ENCODE results near the gene OPN5. TPM values are rescaled to one million over a fixed set of nuclear protein-coding genes. Genes with fewer than 3 reads are reported as not detected.

Gene OPN5
- total RNA-seq, 1 experiment from 2014 or later = not detected

GRCh38 chr6:47769982-47770381, 11.8 kb upstream of the OPN5 start:
- Histone ChIP-seq H3K27me3 (ENCODE audit: insufficient read depth, low read depth) (no peaks in the 10 kb centered on the region), H3F3A (ENCODE audit: insufficient read depth, low read depth) (no peaks in the 10 kb centered on the region), H4K20me1 (ENCODE audit: insufficient read depth) (no peaks in the 10 kb centered on the region), H3K9me2 (ENCODE audit: insufficient read depth) (0 out of 2 replicates have a peak, but pooled peaks cover 6% of the 10 kb centered on the region), H3K36me3 (ENCODE audit: low read depth) (no peaks in the 10 kb centered on the region), H3K4me1 (replicated peaks; ENCODE audit: insufficient read depth) (no peaks in the 10 kb centered on the region), H3K9me3 (ENCODE audit: insufficient read depth, low read depth) (no peaks in the 10 kb centered on the region; the same call in 1 of the 2 replicates), H3K4me3 (no peak overlapping the region), H3K27ac (no peak overlapping the region), H3K4me2 (no peak overlapping the region), H2AFZ (no peak overlapping the region), H3K79me2 (ENCODE audit: low read depth) (no peaks in the 10 kb centered on the region)
- no peak for DNase-seq
- CTCF ChIA-PET = no interaction called here
- intact Hi-C loops (cut with micrococcal nuclease; ENCODE audit: unreplicated experiment) = no loop called here
- no TSS peak for BruUV-seq (replicated peaks)
- POLR2A ChIA-PET (ENCODE audit: unreplicated experiment) = no interaction called here
- no peak for TF ChIP-seq EZH2 (IDR thresholded peaks at IDR 0.05; ENCODE audit: low read depth)
- TF ChIP-seq CTCF (conservative IDR thresholded peaks at IDR 0.05) = no peak

- intact Hi-C loops (cut with micrococcal nuclease; ENCODE audit: unreplicated experiment) = no loop called here
Measured at GRCh38 chr6:47772359-47772758, 9.5 kb upstream of the OPN5 start.

GRCh38 chr6:47773005-47773404, 8.8 kb upstream of the OPN5 start:
- TF ChIP-seq CTCF (conservative IDR thresholded peaks at IDR 0.05) = no peak
- TF ChIP-seq EZH2 (IDR thresholded peaks at IDR 0.05; ENCODE audit: low read depth) = no peak
- Histone ChIP-seq H3K9me3 (ENCODE audit: insufficient read depth, low read depth) (no peaks in the 10 kb centered on the region), H4K20me1 (ENCODE audit: insufficient read depth) (no peaks in the 10 kb centered on the region), H3K4me3 (no peak overlapping the region), H3K9me2 (ENCODE audit: insufficient read depth) (0 out of 2 replicates have a peak, but pooled peaks cover 6% of the 10 kb centered on the region), H2AFZ (no peak overlapping the region), H3K4me1 (replicated peaks; ENCODE audit: insufficient read depth) (no peaks in the 10 kb centered on the region), H3K27ac (no peak overlapping the region), H3F3A (ENCODE audit: insufficient read depth, low read depth) (no peaks in the 10 kb centered on the region), H3K4me2 (no peak overlapping the region), H3K27me3 (ENCODE audit: insufficient read depth, low read depth) (no peaks in the 10 kb centered on the region), H3K79me2 (ENCODE audit: low read depth) (no peaks in the 10 kb centered on the region), H3K36me3 (ENCODE audit: low read depth) (no peaks in the 10 kb centered on the region)
- BruUV-seq (replicated peaks) = no TSS peak
- ChIA-PET CTCF (no interaction called here), POLR2A (ENCODE audit: unreplicated experiment) (no interaction called here)
- intact Hi-C loops (cut with micrococcal nuclease; ENCODE audit: unreplicated experiment) = no loop called here
- no peak for DNase-seq

More at GRCh38 chr6:47772359-47772758, 9.5 kb upstream of the OPN5 start:
- BruUV-seq (replicated peaks) = no TSS peak
- no peak overlapping the region for H2AFZ ChIP-seq
- H3K4me2 ChIP-seq = no peak overlapping the region
- ChIA-PET CTCF (no interaction called here), POLR2A (ENCODE audit: unreplicated experiment) (no interaction called here)
- no peaks in the 10 kb centered on the region for H3K79me2 ChIP-seq (ENCODE audit: low read depth)
- H3K9me3 ChIP-seq (ENCODE audit: insufficient read depth, low read depth) = no peaks in the 10 kb centered on the region
- no peaks in the 10 kb centered on the region for H4K20me1 ChIP-seq (ENCODE audit: insufficient read depth)
- 0 out of 2 replicates have a peak, but pooled peaks cover 6% of the 10 kb centered on the region for H3K9me2 ChIP-seq (ENCODE audit: insufficient read depth)
- no peak overlapping the region for H3K27ac ChIP-seq
- no peaks in the 10 kb centered on the region for H3K36me3 ChIP-seq (ENCODE audit: low read depth)
- DNase-seq = no peak
- H3K4me3 ChIP-seq = no peak overlapping the region
- H3K27me3 ChIP-seq (ENCODE audit: insufficient read depth, low read depth) = no peaks in the 10 kb centered on the region
- no peak for TF ChIP-seq EZH2 (IDR thresholded peaks at IDR 0.05; ENCODE audit: low read depth)
- no peak for TF ChIP-seq CTCF (conservative IDR thresholded peaks at IDR 0.05)
- no peaks in the 10 kb centered on the region for H3K4me1 ChIP-seq (replicated peaks; ENCODE audit: insufficient read depth)
- no peaks in the 10 kb centered on the region for H3F3A ChIP-seq (ENCODE audit: insufficient read depth, low read depth)
